K562 (cell line): ENCODE data around the gene RASGRP2. TPM values are rescaled to one million over a fixed set of nuclear protein-coding genes. Genes with fewer than 3 reads are reported as not detected.

ENCODE experiments used
- ATAC-seq: fragments of 200-7000 bp; cut with Tn5 transposase; 3 replicates; pipeline ENCODE4 v1.9.1; 2020; ENCODE audit warnings: moderate library complexity
- BruUV-seq: library from RNA; stranded (reverse); fragments of 400-500 nt; replicated peaks from 2 replicates; lab custom pipeline; 2021; lab: Mats Ljungman, UMichigan
- CTCF ChIA-PET: fragments of 300-600 bp; formaldehyde crosslinking; extraction: SDS; loops from one replicate; lab custom pipeline; 2021; ENCODE audit warnings: low intra/inter-chr PET ratio; lab: Yijun Ruan, JAX
- POLR2A ChIA-PET: fragments of 300-600, 350-650 bp; sonication (Branson Sonifier 250); formaldehyde crosslinking; extraction: SDS; loops from one replicate; lab custom pipeline; 2021; ENCODE audit warnings: antibody characterized with exemption, inconsistent platforms; lab: Yijun Ruan, JAX
- DNase-seq, 4 experiments: peaks; one replicate each; pipeline versions ENCODE4 v3.0.0 to v3.0.0-alpha.2; 2011 to 2018; ENCODE audit warnings: low spot score in 3 of 4, mixed read lengths in 3 of 4; ENCODE audit errors: extremely low read depth in 1 of 4
- FAIRE-seq: peaks from 2 replicates; lab custom pipeline; 2011; peaks lifted over from hg19 to GRCh38; lab: Jason Lieb, UNC
- H2AFZ ChIP-seq: 2 replicates; pipeline ENCODE4 v1.6.0; 2011; ENCODE audit warnings: low read depth, low read length, control low read depth, inconsistent platforms
- H3K27ac ChIP-seq: fragments of 200-600 bp; 3 replicates; pipeline ENCODE4 v1.8.0; 2011; ENCODE audit warnings: low read depth, mild to moderate bottlenecking, control low read depth, inconsistent platforms, low read length, moderate library complexity, mixed read lengths; ENCODE audit errors: extremely low read depth
- H3K27me3 ChIP-seq, 2 experiments: fragments of 300-600 bp in 1 of 2; 2 replicates in 1 of 2; 3 replicates in 1 of 2; pipeline versions ENCODE4 v1.6.0 to v1.8.0; 2011; ENCODE audit warnings: inconsistent platforms in 2 of 2, low read length in 2 of 2, mild to moderate bottlenecking in 1 of 2, mixed read lengths in 1 of 2, moderate library complexity in 1 of 2; ENCODE audit not compliant: control insufficient read depth in 2 of 2, insufficient read depth in 2 of 2
- H3K36me3 ChIP-seq: fragments of 300-600 bp; 3 replicates; pipeline ENCODE4 v1.8.0; 2011; ENCODE audit warnings: mild to moderate bottlenecking, low read length, inconsistent platforms; ENCODE audit not compliant: control insufficient read depth, insufficient read depth
- H3K4me1 ChIP-seq, 2 experiments: fragments of 200-600 bp in 1 of 2; replicated peaks in 1 of 2; 2 replicates in 1 of 2; 3 replicates in 1 of 2; pipeline versions ENCODE4 v1.5.1 to v1.8.0; 2011; ENCODE audit warnings: inconsistent platforms in 2 of 2, low read length in 2 of 2, mild to moderate bottlenecking in 1 of 2, mixed read lengths in 1 of 2, moderate library complexity in 1 of 2; ENCODE audit not compliant: control insufficient read depth in 2 of 2, insufficient read depth in 2 of 2
- H3K4me2 ChIP-seq: 2 replicates; pipeline ENCODE4 v1.6.1; 2011; ENCODE audit warnings: low read length, control low read depth, inconsistent platforms, mixed read lengths; ENCODE audit not compliant: insufficient read depth
- H3K4me3 ChIP-seq: fragments of 200-600 bp; sonication (generic), shearing (Covaris generic); 2 replicates; pipeline ENCODE4 v1.5.1; 2016; ENCODE audit warnings: control low read depth, inconsistent platforms
- H3K79me2 ChIP-seq: fragments of 200-600 bp; 3 replicates; pipeline ENCODE4 v1.8.0; 2011; ENCODE audit warnings: low read length, inconsistent platforms; ENCODE audit not compliant: control insufficient read depth, insufficient read depth
- H3K9ac ChIP-seq, 2 experiments: 2 replicates each; pipeline versions ENCODE4 v1.6.0 to v1.6.1; 2011; ENCODE audit warnings: low read depth in 2 of 2, low read length in 2 of 2, control low read depth in 1 of 2, inconsistent platforms in 1 of 2, mild to moderate bottlenecking in 1 of 2, mixed read lengths in 1 of 2; ENCODE audit not compliant: insufficient read depth in 1 of 2
- H3K9me1 ChIP-seq: one replicate; pipeline ENCODE4 v1.6.0; 2011; ENCODE audit warnings: inconsistent platforms, mild to moderate bottlenecking, low read length, moderate library complexity; ENCODE audit not compliant: control insufficient read depth, insufficient read depth
- H3K9me3 ChIP-seq: replicated peaks from 2 replicates; pipeline ENCODE4 v1.5.1; 2011; ENCODE audit warnings: low read depth, low read length, inconsistent platforms; ENCODE audit not compliant: control insufficient read depth, insufficient read depth
- H4K20me1 ChIP-seq: replicated peaks from 2 replicates; pipeline ENCODE4 v1.6.1; 2011; ENCODE audit warnings: low read length, inconsistent platforms, mixed read lengths; ENCODE audit not compliant: control insufficient read depth, insufficient read depth
- ELF2 ChIP-seq: fragments of 250-450 bp; sonication (Bioruptor Pico); IDR thresholded peaks from 2 replicates; pipeline ENCODE4 v1.5.0; 2021; ENCODE audit warnings: mild to moderate bottlenecking
- ELK1 ChIP-seq: sonication (generic); formaldehyde crosslinking; IDR thresholded peaks from 2 replicates; pipeline ENCODE4 v1.8.1; 2022; ENCODE audit warnings: missing genetic modification reagents
- FOXP4 ChIP-seq: sonication (generic); formaldehyde crosslinking; IDR thresholded peaks from 2 replicates; pipeline ENCODE4 v1.8.0; 2022; ENCODE audit warnings: mild to moderate bottlenecking, missing genetic modification reagents, borderline replicate concordance
- KAT8 ChIP-seq: fragments of 450-650 bp; IDR thresholded peaks from 2 replicates; pipeline ENCODE4 v1.6.1; 2016; ENCODE audit warnings: low read depth, mild to moderate bottlenecking
- NR2F6 ChIP-seq: fragments of 450-650 bp; formaldehyde crosslinking; IDR thresholded peaks from 2 replicates; pipeline ENCODE4 v1.4.0; 2020; ENCODE audit warnings: mild to moderate bottlenecking
- TRIM28 ChIP-seq: fragments of 450-650 bp; IDR thresholded peaks from 2 replicates; pipeline ENCODE4 v1.6.1; 2017
- YBX1 ChIP-seq: fragments of 450-650 bp; IDR thresholded peaks from 2 replicates; pipeline ENCODE4 v1.7.1; 2016; ENCODE audit warnings: mild to moderate bottlenecking
- WGBS: fragments of 100-300 bp; shearing (Covaris generic); methylation state at CpG from one replicate; pipeline ENCODE4 v1.1.6; 2016; ENCODE audit warnings: low coverage, mixed read lengths; ENCODE audit not compliant: insufficient coverage; ENCODE audit errors: missing lambda C conversion rate; 5-methylcytosine and 5-hydroxymethylcytosine counted together
- in situ Hi-C: fragments of 300-500 bp; cut with MboI; formaldehyde crosslinking; loops from 4 replicates; pipeline ENCODE4 v1.15.0; 2018; ENCODE audit warnings: inconsistent platforms, mixed read lengths
- intact Hi-C: fragments of 100-400 bp; cut with micrococcal nuclease; formaldehyde crosslinking; loops from 2 replicates; pipeline ENCODE4 v1.14.2; 2022
- polyA plus RNA-seq, 8 experiments: library from polyadenylated mRNA; depleted of rRNA in 4 of 8; stranded (reverse) in 5 of 8; unstranded in 3 of 8; fragments of >200 nt; fragmentation: Nextera tagmentation in 2 of 8; fragmentation: Illumina TruSeq in 1 of 8; extraction: Ambion mirVana in 2 of 8; extraction: Trizol in 1 of 8; gene quantifications; 2 replicates each; pipeline versions ENCODE4 v1.2.1 to v1.2.3, GENCODE V29; 2011 to 2014; ENCODE audit warnings: inconsistent platforms in 1 of 8, missing spikeins in 1 of 8
- total RNA-seq, 7 experiments: library from RNA; depleted of rRNA in 6 of 7; stranded (reverse); fragments of >200 nt in 6 of 7; fragmentation: Illumina TruSeq in 2 of 7; extraction: Trizol in 2 of 7; gene quantifications; 2 replicates each; pipeline versions ENCODE4 v1.2.1 to v1.2.3, GENCODE V29; 2011 to 2021; ENCODE audit warnings: low replicate concordance in 1 of 7
- TF ChIP-seq, protein P1 (sequence below): fragments of 450-650 bp; IDR thresholded peaks from 2 replicates; pipeline ENCODE4 v1.6.1; 2016; ENCODE audit warnings: low read depth
- TF ChIP-seq, protein P2 (sequence below): fragments of 250-450 bp; sonication (Bioruptor Pico); IDR thresholded peaks from 2 replicates; pipeline ENCODE4 v1.9.0; 2021; ENCODE audit warnings: mild to moderate bottlenecking, inconsistent platforms

Gene RASGRP2
- total and polyA plus RNA-seq, 9 of the 15 experiments (the other 6 are each of a cell fraction or from before 2014, with no cell fraction given): 0.87 to 22.7 (median 5.5) TPM

DNA sequence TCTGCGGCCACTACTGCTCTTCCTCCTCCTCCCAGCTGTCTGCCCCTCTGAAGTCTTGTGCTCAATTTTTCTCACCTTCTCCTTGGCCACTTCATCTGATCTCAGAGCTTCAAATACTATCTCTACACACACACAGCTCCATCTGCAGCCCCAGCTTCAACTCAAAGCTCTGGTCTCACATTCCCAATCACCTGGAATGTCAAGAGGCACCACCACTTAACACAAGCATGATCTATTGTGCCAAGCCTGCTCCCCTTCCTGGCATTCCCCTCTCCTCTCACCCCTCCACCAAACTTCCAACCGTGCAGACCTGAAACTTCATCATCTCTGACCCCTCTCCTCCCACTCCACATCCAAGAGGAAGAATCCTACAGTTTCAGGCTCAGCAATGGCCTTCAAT is 38.4 kb downstream of the RASGRP2 start:
- in situ Hi-C loops: no loop called here
- H4K20me1 ChIP-seq: no peaks in the 10 kb centered on the region
- ATAC-seq (no peak), DNase-seq (no peak), FAIRE-seq (no peak)
- ChIA-PET CTCF (no interaction called here), POLR2A (interaction anchor here (1.6 to 2.1 kb wide), 2 partner anchors 10 to 14 kb away, joined by 7 to 8 read pairs; no protein-coding TSS in a partner anchor)
- H3K4me2 ChIP-seq: no peak overlapping the region
- no peaks in the 10 kb centered on the region for H3K9me3 ChIP-seq
- no peaks in the 10 kb centered on the region for H3K36me3 ChIP-seq
- H3K27ac ChIP-seq: no peak overlapping the region
- H3K9ac ChIP-seq: no peak overlapping the region
- H2AFZ ChIP-seq: no peak overlapping the region
- no peaks in the 10 kb centered on the region for H3K79me2 ChIP-seq
- no peaks in the 10 kb centered on the region for H3K9me1 ChIP-seq
- H3K4me1 ChIP-seq: peaks cover 0 to 10% of the 10 kb centered on the region in 2 experiments; a peak in 2 of 5 replicates
- intact Hi-C loops: no loop called here
- H3K4me3 ChIP-seq: no peak overlapping the region
- WGBS: 0% methylated on average over 2 of the region's 2 CpGs
- peaks cover 2 to 6% of the 10 kb centered on the region in 2 experiments; a peak in 4 of 5 replicates for H3K27me3 ChIP-seq
- no TSS peak for BruUV-seq
- TF ChIP-seq, protein P1, sequence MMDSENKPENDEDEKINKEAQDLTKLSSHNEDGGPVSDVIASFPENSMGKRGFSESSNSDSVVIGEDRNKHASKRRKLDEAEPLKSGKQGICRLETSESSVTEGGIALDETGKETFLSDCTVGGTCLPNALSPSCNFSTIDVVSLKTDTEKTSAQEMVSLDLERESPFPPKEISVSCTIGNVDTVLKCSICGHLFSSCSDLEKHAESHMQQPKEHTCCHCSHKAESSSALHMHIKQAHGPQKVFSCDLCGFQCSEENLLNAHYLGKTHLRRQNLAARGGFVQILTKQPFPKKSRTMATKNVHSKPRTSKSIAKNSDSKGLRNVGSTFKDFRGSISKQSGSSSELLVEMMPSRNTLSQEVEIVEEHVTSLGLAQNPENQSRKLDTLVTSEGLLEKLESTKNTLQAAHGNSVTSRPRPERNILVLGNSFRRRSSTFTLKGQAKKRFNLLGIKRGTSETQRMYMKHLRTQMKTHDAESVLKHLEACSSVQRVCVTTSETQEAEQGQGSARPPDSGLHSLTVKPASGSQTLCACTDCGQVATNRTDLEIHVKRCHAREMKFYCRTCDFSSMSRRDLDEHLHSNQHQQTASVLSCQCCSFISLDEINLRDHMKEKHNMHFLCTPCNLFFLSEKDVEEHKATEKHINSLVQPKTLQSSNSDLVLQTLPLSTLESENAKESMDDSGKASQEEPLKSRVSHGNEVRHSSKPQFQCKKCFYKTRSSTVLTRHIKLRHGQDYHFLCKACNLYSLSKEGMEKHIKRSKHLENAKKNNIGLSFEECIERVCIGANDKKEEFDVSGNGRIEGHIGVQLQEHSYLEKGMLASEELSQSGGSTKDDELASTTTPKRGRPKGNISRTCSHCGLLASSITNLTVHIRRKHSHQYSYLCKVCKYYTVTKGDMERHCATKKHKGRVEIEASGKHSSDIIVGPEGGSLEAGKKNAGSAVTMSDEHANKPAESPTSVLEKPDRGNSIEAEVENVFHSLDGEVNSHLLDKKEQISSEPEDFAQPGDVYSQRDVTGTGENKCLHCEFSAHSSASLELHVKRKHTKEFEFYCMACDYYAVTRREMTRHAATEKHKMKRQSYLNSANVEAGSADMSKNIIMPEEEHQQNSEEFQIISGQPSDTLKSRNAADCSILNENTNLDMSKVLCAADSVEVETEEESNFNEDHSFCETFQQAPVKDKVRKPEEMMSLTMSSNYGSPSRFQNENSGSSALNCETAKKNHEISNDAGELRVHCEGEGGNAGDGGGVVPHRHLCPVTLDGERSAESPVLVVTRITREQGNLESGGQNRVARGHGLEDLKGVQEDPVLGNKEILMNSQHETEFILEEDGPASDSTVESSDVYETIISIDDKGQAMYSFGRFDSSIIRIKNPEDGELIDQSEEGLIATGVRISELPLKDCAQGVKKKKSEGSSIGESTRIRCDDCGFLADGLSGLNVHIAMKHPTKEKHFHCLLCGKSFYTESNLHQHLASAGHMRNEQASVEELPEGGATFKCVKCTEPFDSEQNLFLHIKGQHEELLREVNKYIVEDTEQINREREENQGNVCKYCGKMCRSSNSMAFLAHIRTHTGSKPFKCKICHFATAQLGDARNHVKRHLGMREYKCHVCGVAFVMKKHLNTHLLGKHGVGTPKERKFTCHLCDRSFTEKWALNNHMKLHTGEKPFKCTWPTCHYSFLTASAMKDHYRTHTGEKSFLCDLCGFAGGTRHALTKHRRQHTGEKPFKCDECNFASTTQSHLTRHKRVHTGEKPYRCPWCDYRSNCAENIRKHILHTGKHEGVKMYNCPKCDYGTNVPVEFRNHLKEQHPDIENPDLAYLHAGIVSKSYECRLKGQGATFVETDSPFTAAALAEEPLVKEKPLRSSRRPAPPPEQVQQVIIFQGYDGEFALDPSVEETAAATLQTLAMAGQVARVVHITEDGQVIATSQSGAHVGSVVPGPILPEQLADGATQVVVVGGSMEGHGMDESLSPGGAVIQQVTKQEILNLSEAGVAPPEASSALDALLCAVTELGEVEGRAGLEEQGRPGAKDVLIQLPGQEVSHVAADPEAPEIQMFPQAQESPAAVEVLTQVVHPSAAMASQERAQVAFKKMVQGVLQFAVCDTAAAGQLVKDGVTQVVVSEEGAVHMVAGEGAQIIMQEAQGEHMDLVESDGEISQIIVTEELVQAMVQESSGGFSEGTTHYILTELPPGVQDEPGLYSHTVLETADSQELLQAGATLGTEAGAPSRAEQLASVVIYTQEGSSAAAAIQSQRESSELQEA: no peak
- TF ChIP-seq ELF2 (CRISPR knock-in tag) (no peak), TRIM28 (no peak), NR2F6 (no peak), YBX1 (no peak), FOXP4 (no peak), ELK1 (CRISPR knock-in tag) (no peak), KAT8 (no peak)
- TF ChIP-seq, protein P2, sequence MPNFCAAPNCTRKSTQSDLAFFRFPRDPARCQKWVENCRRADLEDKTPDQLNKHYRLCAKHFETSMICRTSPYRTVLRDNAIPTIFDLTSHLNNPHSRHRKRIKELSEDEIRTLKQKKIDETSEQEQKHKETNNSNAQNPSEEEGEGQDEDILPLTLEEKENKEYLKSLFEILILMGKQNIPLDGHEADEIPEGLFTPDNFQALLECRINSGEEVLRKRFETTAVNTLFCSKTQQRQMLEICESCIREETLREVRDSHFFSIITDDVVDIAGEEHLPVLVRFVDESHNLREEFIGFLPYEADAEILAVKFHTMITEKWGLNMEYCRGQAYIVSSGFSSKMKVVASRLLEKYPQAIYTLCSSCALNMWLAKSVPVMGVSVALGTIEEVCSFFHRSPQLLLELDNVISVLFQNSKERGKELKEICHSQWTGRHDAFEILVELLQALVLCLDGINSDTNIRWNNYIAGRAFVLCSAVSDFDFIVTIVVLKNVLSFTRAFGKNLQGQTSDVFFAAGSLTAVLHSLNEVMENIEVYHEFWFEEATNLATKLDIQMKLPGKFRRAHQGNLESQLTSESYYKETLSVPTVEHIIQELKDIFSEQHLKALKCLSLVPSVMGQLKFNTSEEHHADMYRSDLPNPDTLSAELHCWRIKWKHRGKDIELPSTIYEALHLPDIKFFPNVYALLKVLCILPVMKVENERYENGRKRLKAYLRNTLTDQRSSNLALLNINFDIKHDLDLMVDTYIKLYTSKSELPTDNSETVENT (CRISPR knock-in tag): no peak
